Neuron (in vitro differentiated cells): Measurements from ENCODE around the gene FAM50B.
"Not testable (repeated sequence)": the region's sequence is repeated elsewhere in the genome, so short reads cannot be mapped to it uniquely, and the experiment has no call there.

ENCODE experiments used
- H2AFZ ChIP-seq: one replicate; pipeline ENCODE4 v1.6.1; 2013; ENCODE audit warnings: low read depth, mild to moderate bottlenecking, inconsistent platforms, low read length, moderate library complexity
- H3K27me3 ChIP-seq: one replicate; pipeline ENCODE4 v1.6.1; 2013; ENCODE audit warnings: low read length; ENCODE audit not compliant: insufficient read depth
- H3K36me3 ChIP-seq: one replicate; pipeline ENCODE4 v1.6.1; 2013; ENCODE audit warnings: low read length; ENCODE audit not compliant: insufficient read depth
- H3K4me1 ChIP-seq: one replicate; pipeline ENCODE4 v1.6.1; 2013; ENCODE audit warnings: low read length; ENCODE audit not compliant: insufficient read depth
- H3K4me3 ChIP-seq: 2 replicates; pipeline ENCODE4 v1.5.1; 2013; ENCODE audit warnings: mild to moderate bottlenecking, low read length, moderate library complexity
- H3K9me3 ChIP-seq: one replicate; pipeline ENCODE4 v1.6.1; 2013; ENCODE audit warnings: low read length

Gene FAM50B

DNA sequence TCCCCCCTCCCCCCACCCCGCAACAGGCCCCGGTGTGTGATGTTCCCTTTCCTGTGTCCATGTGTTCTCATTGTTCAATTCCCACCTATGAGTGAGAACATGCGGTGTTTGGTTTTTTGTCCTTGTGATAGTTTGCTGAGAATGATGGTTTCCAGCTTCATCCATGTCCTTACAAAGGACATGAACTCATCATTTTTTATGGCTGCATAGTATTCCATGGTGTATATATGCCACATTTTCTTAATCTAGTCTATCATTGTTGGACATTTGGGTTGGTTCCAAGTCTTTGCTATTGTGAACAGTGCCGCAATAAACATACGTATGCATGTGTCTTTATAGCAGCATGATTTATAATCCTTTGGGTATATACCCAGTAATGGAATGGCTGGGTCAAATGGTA is 14.1 kb downstream of the FAM50B start:
- not testable (repeated sequence) for H3K36me3 ChIP-seq, H3K4me1 ChIP-seq, H3K9me3 ChIP-seq, H3K4me3 ChIP-seq, H2AFZ ChIP-seq, H3K27me3 ChIP-seq

DNA sequence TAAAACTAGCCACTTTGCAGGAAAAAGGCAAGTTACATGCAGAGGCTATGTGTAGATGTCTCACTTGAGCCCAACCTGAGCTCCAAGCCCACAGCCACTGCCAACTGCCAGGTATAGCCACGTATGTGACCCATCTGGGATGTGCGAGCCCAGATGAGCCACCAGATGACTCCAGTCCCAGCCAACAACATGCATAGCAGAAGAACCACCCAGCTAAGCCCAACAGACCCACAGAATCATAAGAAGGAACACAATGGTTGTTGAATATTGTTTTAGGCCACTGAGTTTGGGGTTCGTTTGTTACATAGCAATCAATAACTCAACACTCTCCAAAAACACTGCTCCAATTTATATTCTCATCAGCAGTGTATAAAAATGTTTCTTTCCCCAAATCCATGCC is 16.3 kb downstream of the FAM50B start:
- Histone ChIP-seq H3K27me3 (no peaks in the 10 kb centered on the region), H3K4me3 (no peak overlapping the region), H3K4me1 (peaks cover 11% of the 10 kb centered on the region), H3K36me3 (no peaks in the 10 kb centered on the region), H2AFZ (no peak overlapping the region), H3K9me3 (peaks cover 4% of the 10 kb centered on the region)

DNA sequence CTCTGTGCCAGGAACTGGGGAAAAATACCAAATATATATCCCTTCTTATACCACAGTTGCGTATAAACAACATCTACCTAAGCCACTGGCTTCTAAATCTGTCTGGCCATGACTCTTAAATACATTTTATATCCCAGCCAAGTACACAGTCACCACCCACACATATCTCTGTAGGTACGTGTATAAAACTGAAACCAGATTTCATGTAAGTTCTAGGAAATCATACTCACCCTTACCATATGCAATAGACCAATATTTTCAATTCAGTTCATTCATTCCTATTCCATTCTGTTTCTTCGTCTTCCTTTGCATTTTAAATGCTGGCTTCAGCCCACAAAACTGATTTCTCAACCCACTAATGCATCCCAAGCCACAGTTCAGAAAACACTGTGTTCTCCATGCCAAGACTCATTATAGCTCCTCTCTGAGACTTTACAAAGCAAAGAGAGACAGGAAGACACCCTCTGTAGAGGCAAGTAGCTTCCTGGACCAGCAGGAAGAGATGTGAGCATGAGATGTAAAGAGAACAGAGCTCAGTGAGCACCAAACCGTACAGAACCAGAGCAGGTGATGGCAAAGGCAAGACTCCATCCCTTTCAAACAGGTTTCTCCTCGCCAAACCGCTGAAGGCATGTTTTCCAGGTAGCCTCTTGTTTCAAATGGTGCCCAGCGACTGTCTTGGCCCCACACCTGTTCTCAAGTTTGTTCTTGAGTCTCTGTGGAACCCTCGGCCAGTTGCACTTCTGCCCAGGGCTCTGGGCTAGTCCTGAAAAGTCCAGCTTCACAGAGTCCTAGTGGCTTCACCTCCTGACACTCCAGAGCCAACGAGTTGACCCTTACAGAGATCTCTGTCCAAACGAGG is 18.7 kb downstream of the FAM50B start:
- Histone ChIP-seq H3K9me3 (peaks cover 4% of the 10 kb centered on the region), H3K4me1 (peaks cover 11% of the 10 kb centered on the region)

DNA sequence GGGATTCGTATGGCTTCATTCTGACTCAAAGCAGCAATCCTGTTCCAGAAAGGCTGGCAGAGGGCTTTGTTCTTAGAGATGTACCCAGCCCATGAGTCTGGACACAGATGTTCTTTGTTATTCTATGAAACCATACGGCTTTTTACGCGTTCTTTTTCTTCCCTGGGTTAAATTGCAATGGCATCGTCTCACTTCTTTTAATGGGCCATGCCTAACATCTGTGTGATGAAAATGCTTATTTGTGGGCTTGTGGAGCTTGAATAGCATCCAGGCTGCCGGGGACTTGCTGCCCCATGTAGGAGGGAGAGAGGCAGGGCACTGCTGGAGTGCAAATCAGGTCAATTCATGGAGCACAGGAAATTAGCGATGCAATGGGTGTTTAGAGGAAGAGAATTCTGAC is 19.4 kb downstream of the FAM50B start:
- Histone ChIP-seq H3K36me3 (no peaks in the 10 kb centered on the region), H3K9me3 (peaks cover 4% of the 10 kb centered on the region), H3K4me1 (peaks cover 11% of the 10 kb centered on the region)

More for the DNA sequence above, 18.7 kb downstream of the FAM50B start:
- Histone ChIP-seq H3K4me3 (no peak overlapping the region), H3K27me3 (no peaks in the 10 kb centered on the region), H3K36me3 (no peaks in the 10 kb centered on the region), H2AFZ (no peak overlapping the region)

DNA sequence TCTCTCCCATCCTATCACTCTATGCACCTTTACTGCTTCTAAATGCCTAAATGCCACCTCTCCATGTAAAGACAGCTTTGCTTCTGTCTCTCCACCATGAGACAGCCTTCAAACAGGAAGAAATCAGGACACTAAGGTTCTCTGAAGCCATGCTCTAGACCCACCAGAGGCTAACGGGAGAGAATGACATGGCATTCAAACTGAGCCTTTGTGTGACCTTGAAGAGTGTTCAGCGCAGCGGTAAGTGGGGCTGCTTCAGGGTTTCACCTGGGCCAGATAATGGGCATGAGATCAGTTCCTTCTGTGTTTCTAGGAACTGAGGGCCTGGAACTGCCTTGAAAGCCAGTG is 20.1 kb downstream of the FAM50B start:
- H3K36me3 ChIP-seq: no peaks in the 10 kb centered on the region
- no peak overlapping the region for H3K4me3 ChIP-seq
- no peaks in the 10 kb centered on the region for H3K27me3 ChIP-seq
- no peak overlapping the region for H2AFZ ChIP-seq
- H3K9me3 ChIP-seq: peaks cover 4% of the 10 kb centered on the region
- H3K4me1 ChIP-seq: peaks cover 11% of the 10 kb centered on the region

More for the DNA sequence above, 19.4 kb downstream of the FAM50B start:
- no peaks in the 10 kb centered on the region for H3K27me3 ChIP-seq
- H2AFZ ChIP-seq: no peak overlapping the region
- no peak overlapping the region for H3K4me3 ChIP-seq

DNA sequence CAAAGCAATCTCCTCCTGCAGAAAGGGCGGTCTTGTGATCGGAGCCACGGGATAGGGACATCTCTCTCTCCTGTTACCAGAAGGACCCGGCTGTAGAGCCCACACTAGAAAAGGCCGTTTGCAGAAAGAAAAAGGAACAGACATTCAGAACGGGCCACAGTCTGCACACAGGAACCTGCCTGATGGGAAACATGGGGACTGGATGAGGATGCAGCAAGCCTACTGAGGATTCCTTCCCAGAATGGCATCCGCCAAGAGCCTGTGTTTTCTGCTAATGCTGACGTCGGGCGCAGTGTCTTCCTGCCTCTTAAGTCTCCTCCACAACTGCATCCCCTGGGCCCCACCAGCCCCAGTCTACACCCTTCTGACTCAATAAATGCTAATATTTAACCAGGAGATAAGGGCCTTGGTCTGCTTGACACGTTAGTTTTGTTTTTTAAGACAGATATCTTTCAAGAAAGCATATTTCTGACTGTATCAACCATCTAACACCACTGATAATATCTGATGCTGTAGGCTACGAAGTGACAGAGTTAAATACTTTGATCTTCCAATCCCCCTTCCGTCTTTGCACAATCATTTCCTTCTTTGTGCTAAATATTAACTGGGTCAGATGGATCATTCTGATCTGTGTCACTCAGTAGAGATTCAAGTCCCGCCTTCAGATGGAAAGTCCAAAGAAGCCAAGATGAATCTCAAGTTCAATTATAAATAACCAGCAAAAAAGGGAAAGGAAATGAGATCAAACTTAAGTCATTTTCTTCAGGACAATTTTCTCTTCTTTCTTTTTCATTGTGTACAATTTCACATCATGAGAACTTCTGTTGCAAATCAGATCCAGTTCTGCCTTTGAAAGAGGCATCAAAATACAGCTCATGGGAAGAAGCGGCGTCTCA is 20.7 kb downstream of the FAM50B start:
- Histone ChIP-seq H3K4me3 (no peak overlapping the region), H3K36me3 (no peaks in the 10 kb centered on the region), H2AFZ (no peak overlapping the region), H3K27me3 (no peaks in the 10 kb centered on the region), H3K4me1 (peaks cover 11% of the 10 kb centered on the region), H3K9me3 (peaks cover 4% of the 10 kb centered on the region)

DNA sequence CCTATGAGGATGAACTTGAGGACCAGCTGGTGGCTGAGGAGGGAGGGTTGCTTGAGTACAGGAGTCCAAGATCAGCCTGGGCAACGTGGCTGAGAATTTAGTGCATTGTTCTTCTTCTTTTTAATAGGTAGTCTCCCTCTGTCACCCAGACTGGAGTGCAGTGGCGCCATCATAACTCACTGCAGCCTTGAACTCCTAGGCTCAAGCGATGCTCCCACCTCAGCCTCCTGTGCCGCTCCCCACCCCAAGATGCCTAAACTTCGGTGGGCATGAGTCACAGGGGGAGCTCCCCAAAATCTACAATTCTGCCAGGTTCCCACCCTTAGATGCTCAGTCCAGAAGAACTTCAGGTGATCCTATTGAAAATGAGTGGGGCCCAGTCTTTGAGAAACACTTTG is 21.4 kb downstream of the FAM50B start:
- no peaks in the 10 kb centered on the region for H3K9me3 ChIP-seq
- H3K4me3 ChIP-seq: no peak overlapping the region
- no peak overlapping the region for H2AFZ ChIP-seq
- peaks cover 11% of the 10 kb centered on the region for H3K4me1 ChIP-seq
- no peaks in the 10 kb centered on the region for H3K27me3 ChIP-seq
- H3K36me3 ChIP-seq: no peaks in the 10 kb centered on the region

DNA sequence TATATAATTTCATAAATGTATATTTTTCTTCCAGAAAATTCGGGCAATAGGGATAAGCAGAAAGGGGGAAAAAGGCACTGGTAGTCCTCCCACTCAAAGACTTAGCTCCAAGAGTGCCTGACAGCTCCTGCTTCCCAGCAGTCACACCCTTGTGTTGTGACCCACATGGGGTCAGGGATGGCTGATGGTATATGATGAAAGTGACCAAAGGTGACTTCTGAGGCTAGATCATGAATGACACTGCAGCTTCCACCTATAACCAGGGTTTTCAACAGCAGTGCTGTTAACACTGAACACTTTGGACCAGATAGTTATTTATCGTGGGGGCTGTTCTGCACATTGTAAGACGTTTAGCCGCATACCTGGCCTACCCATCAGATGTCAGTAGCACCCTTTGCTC is 22.3 kb downstream of the FAM50B start:
- no peaks in the 10 kb centered on the region for H3K36me3 ChIP-seq
- H3K4me1 ChIP-seq: peaks cover 11% of the 10 kb centered on the region
- no peaks in the 10 kb centered on the region for H3K9me3 ChIP-seq
- no peak overlapping the region for H2AFZ ChIP-seq
- no peak overlapping the region for H3K4me3 ChIP-seq
- H3K27me3 ChIP-seq: no peaks in the 10 kb centered on the region

DNA sequence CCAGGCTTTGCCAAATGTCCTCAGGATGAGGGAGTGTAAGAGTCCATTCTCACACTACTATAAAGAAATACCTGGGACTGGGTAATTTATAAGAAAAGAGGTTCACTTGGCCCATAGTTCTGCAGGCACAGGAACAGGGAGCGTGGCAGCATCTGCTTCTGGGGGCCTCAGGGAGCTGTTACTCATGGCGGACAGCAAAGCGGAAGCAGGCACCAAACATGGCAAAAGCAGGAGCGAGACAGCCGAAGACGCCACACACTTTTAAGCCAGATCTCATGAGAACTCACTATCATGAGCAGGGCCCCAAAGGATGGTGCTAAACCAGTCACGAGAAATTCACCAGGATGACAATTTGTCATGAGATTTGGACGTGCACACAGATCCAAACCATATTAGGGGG is 22.8 kb downstream of the FAM50B start:
- no peak overlapping the region for H2AFZ ChIP-seq
- H3K4me1 ChIP-seq: peaks cover 11% of the 10 kb centered on the region
- H3K4me3 ChIP-seq: no peak overlapping the region
- no peaks in the 10 kb centered on the region for H3K36me3 ChIP-seq
- H3K9me3 ChIP-seq: no peaks in the 10 kb centered on the region
- H3K27me3 ChIP-seq: no peaks in the 10 kb centered on the region

DNA sequence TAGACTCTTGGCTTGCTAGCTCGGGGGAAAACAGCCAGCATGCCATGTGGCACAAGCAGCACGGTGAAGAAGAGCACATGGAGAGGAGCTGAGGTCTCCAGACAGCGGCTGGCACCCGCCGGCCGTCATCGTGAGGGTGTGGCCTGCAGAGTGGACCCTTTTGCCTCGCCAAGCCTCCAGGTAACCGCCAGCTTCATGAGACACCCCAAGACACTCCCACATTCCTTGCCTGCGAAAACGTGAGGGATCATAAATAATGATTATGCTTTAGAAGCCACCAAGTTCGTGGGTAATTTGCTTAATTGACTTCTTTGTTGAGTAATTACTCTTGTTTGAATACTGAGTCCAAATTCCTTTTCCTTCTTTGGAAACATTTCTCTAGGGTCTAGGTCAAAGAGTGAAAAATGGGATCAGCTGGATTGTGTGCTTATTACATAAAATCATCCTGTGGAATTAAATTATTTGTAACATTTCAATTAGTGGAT is 23.2 kb downstream of the FAM50B start:
- no peaks in the 10 kb centered on the region for H3K9me3 ChIP-seq

DNA sequence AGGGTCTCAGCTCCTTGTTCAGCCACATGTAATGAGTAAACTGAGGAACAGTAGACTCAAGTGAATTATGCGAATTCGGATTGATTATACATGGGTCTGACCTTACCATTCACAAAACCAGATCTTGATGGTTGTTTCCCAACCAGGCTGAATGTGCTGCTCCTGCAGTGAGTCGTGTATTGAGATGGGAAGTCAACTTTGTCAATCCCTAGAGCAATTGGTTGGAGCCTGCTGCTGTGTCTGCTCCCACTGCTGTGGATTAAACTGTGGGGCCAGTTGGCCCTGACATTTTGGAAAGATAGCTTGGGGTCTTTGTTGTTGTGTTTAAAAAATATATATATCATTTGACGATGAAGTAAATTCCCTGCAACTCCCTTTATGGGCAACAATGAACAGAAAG is 23.9 kb downstream of the FAM50B start:
- no peaks in the 10 kb centered on the region for H3K36me3 ChIP-seq
- H3K27me3 ChIP-seq: no peaks in the 10 kb centered on the region
- H3K9me3 ChIP-seq: no peaks in the 10 kb centered on the region
- H3K4me3 ChIP-seq: no peak overlapping the region
- H3K4me1 ChIP-seq: peaks cover 11% of the 10 kb centered on the region
- no peak overlapping the region for H2AFZ ChIP-seq

More for the DNA sequence above, 23.2 kb downstream of the FAM50B start:
- no peak overlapping the region for H3K4me3 ChIP-seq
- no peaks in the 10 kb centered on the region for H3K27me3 ChIP-seq
- H3K4me1 ChIP-seq: peaks cover 11% of the 10 kb centered on the region
- no peaks in the 10 kb centered on the region for H3K36me3 ChIP-seq
- no peak overlapping the region for H2AFZ ChIP-seq

DNA sequence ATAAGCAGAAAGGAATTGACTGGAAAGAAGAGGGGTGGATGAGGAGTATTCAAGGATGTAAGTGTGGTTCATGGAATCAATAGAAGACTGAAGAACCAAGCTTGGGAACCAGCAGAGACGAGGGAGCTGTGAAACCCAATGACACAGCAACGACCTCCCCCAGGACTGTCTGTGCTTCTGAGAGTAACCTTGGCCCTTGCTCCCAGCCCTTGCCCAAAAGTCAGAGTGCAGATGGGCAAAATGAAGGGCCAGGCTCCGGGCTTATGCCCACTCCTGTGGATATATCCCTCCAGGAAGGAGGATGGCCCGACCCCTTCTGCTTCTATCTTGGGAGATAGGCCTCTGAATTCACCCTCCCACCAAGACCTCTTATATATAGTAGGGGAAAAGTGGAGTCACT is 24.9 kb downstream of the FAM50B start:
- no peaks in the 10 kb centered on the region for H3K27me3 ChIP-seq
- H2AFZ ChIP-seq: no peak overlapping the region
- H3K4me1 ChIP-seq: peaks cover 5% of the 10 kb centered on the region
- no peaks in the 10 kb centered on the region for H3K36me3 ChIP-seq
- no peaks in the 10 kb centered on the region for H3K9me3 ChIP-seq
- H3K4me3 ChIP-seq: no peak overlapping the region

DNA sequence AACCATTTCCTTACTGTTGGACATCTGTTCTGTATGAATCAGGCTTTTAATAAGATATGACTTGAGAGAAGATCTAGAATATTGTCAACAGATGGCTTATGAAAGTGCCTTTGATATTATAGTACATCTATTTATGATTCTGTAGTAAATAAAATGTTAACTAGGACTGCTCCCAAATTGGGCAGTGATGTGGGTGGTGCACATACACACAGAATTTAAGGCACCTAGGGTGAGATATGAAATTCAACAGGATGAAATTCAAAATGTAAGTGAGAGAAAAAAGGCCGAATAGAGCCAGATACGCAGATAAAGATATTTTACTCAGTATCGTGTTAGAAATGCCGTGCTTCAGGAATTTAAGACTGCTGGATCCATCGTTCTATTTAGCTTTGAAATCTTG is 26.3 kb downstream of the FAM50B start:
- Histone ChIP-seq H2AFZ (no peak overlapping the region), H3K4me1 (no peaks in the 10 kb centered on the region), H3K36me3 (no peaks in the 10 kb centered on the region), H3K9me3 (no peaks in the 10 kb centered on the region), H3K27me3 (no peaks in the 10 kb centered on the region), H3K4me3 (no peak overlapping the region)
